GM12874 (cell line): ENCODE data around the gene ACADM.

Experiments
- TF ChIP-seq, protein P1 (sequence below): IDR thresholded peaks from 2 replicates; pipeline ENCODE4 v1.5.1; 2011; ENCODE audit warnings: low read depth, mild to moderate bottlenecking, control low read depth, low read length, moderate library complexity; ENCODE audit not compliant: insufficient read depth

ACADM gene

DNA sequence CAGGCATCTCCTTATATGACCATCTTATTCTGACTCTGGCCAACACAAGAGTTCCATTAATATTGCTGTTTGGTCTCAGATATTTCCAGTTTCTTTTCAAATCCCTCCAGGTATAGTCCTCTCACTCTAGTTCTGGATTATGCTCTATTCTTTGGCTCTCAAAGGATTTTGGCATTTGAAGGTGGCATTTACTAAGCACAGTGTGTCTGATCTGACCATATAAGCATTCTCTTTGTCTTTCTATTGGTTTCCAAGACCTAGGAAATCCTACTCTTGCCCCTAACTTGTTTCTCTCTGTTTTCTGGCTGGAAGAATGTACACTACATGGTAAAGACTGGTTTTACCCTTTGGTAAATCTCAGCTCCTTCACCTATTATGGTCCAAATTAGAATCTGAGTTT is 12.7 kb upstream of the ACADM start:
- TF ChIP-seq, protein P1, sequence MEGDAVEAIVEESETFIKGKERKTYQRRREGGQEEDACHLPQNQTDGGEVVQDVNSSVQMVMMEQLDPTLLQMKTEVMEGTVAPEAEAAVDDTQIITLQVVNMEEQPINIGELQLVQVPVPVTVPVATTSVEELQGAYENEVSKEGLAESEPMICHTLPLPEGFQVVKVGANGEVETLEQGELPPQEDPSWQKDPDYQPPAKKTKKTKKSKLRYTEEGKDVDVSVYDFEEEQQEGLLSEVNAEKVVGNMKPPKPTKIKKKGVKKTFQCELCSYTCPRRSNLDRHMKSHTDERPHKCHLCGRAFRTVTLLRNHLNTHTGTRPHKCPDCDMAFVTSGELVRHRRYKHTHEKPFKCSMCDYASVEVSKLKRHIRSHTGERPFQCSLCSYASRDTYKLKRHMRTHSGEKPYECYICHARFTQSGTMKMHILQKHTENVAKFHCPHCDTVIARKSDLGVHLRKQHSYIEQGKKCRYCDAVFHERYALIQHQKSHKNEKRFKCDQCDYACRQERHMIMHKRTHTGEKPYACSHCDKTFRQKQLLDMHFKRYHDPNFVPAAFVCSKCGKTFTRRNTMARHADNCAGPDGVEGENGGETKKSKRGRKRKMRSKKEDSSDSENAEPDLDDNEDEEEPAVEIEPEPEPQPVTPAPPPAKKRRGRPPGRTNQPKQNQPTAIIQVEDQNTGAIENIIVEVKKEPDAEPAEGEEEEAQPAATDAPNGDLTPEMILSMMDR: no peak

DNA sequence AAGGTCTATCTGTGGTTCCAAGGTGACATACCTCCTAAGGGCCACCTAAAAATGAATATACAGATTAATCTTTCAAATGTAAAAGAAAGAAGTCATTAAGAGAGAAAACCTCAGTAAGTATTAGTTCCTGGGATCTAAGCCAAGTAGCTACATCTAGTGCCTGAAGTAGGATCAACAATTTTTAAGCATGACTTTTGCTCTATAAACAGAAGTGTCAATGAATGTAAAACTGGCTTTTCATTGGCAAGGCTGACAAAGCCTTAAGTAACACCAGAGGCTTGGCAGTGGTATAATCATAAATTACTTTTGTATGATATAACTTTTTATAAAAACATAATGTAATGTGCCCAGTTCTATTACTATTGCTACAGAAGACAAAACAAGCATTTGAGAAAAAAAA is 12.2 kb upstream of the ACADM start:
- TF ChIP-seq, protein P1: no peak

DNA sequence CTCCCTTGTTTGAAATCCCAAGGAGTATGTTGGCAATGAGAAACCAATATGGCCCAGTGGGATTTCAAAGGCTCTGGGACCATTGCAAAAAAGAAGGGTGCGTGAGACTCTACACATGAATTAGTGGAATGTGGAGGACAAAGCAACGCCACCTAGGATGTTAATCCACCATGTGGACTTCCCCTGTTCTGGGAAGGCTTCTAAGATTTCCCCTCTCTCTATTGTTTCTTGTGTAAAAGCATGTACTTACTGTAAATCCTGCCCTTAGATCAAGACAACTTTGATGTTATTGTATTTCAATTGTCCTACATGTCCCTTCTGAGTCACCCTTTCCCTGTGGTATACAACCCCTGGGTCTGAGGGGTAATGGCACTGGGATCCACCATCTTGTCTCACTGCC is 4.7 kb upstream of the ACADM start:
- TF ChIP-seq, protein P1: no peak

DNA sequence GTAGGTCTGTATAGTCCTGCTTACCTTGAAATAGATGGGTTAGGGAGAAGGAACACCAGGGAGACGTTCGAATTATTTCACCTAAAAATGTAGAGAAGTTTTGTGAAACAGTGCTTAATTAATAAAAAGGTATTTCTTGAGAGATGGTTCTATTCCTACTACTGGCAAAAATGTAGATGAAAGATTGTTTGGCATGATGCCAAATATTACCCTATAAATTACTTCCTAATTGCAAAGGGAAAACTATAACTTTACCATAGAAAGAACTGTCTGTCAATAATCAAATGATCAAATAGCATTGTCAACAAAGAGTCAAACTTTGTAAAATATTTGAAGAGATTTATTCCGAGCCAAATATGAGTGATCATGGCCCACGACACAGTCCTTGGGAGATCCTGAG is 4.2 kb upstream of the ACADM start:
- TF ChIP-seq, protein P1: no peak

DNA sequence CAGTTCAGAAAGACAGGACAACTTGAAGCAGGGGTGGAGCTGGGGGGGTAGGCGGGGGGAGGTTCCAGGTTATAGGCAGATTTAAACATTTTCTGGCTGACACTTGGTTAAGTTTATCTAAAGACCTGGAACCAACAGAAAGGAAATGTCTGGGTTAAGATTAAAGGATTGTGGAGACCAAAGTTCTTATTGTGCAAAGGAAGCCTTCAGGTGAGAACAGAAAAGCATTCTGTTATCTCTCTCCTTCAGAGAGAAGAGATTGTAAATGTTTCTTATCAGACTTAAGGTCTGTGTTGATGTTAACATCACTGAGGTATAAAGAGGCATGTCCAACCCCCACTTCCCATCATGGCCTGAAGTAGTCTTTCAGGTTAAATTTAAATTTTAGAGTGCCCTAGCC is 3.7 kb upstream of the ACADM start:
- TF ChIP-seq, protein P1: no peak

DNA sequence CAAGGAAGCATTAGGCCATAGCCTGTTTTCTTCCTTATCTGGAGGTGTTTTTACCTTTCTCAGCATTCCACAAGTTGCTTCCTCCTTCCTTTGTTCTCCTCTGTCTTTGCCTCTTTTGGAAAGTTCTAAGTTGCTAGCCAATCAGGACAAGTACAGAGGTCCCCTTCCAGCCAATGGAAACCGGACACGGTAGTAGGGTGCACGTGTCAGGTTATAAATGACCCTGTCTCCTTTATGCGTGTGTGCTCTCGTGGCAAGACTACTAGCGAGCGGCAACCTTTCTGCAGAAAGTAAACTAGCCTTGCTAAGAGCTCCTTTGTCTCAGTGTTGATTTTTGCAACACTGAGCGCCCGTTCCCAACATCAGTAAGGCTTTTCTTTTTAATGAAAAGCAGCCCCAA is 1.5 kb upstream of the ACADM start:
- TF ChIP-seq, protein P1: no peak

DNA sequence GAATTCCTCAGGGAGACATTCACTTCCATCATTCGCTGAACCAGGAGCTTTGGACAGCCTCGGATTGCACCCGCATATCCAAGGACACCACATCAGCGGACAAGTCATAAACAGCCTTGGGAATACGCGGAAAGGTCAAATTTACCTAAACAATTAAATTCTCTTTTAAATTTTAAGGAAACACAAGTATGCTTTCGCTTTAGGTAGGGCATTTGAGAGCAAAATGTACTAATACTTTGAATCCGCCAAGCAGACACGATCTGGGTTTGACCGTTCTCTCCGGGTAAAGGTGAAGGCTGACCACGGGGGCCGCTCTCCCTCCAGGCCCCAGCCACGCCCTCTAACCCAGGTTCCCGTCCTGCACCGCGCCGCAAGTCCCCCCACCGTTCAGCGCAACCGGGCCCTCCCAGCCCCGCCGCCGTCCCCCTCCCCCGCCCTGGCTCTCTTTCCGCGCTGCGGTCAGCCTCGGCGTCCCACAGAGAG is 479 bp upstream of the ACADM start:
- TF ChIP-seq, protein P1: no peak

DNA sequence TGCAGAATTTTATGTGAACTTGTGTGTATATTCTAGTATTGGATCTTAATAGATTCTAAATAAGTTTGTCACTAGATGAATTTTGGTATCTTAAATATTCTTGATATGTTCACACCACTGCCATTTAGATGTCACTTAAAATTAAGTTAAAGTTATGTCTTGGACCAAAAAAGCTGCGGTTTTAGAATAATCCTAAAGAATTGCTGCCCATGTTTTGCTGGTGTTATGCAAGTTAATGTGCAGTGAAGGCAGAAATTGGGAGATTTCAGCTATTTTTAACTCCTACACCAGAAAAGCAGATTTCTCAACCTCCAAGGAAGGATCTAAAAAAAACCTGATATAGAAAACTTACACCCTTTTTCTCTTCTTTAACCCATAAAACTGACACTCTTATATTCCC is 757 bp downstream of the ACADM start:
- TF ChIP-seq, protein P1: no peak
